ENCODE results near the gene RAB34.

- no peak for TF ChIP-seq CTCF (conservative IDR thresholded peaks at IDR 0.05; ENCODE audit: low read length)
- no peak for TF ChIP-seq EZH2phosphoT487 (IDR thresholded peaks at IDR 0.05; ENCODE audit: borderline replicate concordance)
Measured at GRCh38 chr17:28725166-28725659, 7.5 kb upstream of the RAB34 start.
